GM12864 (cell line): ENCODE data around the gene MRPL58.

Experiments
- DNase-seq: peaks from one replicate; pipeline ENCODE4 v3.0.0-alpha.2; 2011; ENCODE audit warnings: low read depth
- H3K4me3 ChIP-seq: 2 replicates; pipeline ENCODE4 v1.5.1; 2011; ENCODE audit warnings: mild to moderate bottlenecking, low read depth, low read length, control low read depth
- CTCF ChIP-seq: IDR thresholded peaks from 2 replicates; pipeline ENCODE4 v1.5.1; 2011; ENCODE audit warnings: low read depth, mild to moderate bottlenecking, moderate library complexity, low read length, control low read depth, inconsistent platforms; ENCODE audit errors: missing control alignments

The MRPL58 gene

GRCh38 chr17:74971069-74971841, 41.2 kb upstream of the MRPL58 start:
- no peak for TF ChIP-seq CTCF
- no peak for DNase-seq
- peak overlapping the region; percentile 9; the same call in 1 of the 2 replicates for H3K4me3 ChIP-seq

- TF ChIP-seq CTCF: no peak
- H3K4me3 ChIP-seq: peak overlapping the region; percentile 9; the same call in 1 of the 2 replicates
- no peak for DNase-seq
These were observed 40.7 kb upstream of the MRPL58 start for GRCh38 chr17:74971842-74972106.

- H3K4me3 ChIP-seq: peak within 1 kb of the TSS; percentile 43
- no peak for TF ChIP-seq CTCF
- no peak for DNase-seq
These were observed 40.1 kb upstream of the MRPL58 start, which contains the start of gene HID1 for GRCh38 chr17:74972107-74972972. TSS of gene HID1 (minus strand) at chr17:74972759. CDS start at chr17:74972656, 103 bp downstream.

GRCh38 chr17:74972973-74973328, 39.5 kb upstream of the MRPL58 start:
- no peak for DNase-seq
- no peak for TF ChIP-seq CTCF
- no peak overlapping the region; the same call in 1 of the 2 replicates for H3K4me3 ChIP-seq

- H3K4me3 ChIP-seq: no peak overlapping the region
- no peak for TF ChIP-seq CTCF
These were observed 36.5 kb upstream of the MRPL58 start for GRCh38 chr17:74975943-74976342.

GRCh38 chr17:74977802-74978201, 34.7 kb upstream of the MRPL58 start:
- no peak overlapping the region for H3K4me3 ChIP-seq
- no peak for TF ChIP-seq CTCF
- DNase-seq: no peak

More at GRCh38 chr17:74975943-74976342, 36.5 kb upstream of the MRPL58 start:
- no peak for DNase-seq

GRCh38 chr17:74978240-74978639, 34.2 kb upstream of the MRPL58 start:
- H3K4me3 ChIP-seq: no peak overlapping the region
- DNase-seq: no peak
- no peak for TF ChIP-seq CTCF
